ENCODE measurements around the gene SBK3.

SBK3 gene

GRCh38 chr19:55546822-55547614 lies 1.7 kb upstream of the SBK3 start:
- Histone ChIP-seq H3K9me3 (ENCODE audit: control insufficient read depth, insufficient read depth, low read depth, low read length) (no peaks in the 10 kb centered on the region), H3K36me3 (ENCODE audit: control insufficient read depth in 2 of 2, insufficient read depth in 1 of 2, low read length in 2 of 2) (no peaks in the 10 kb centered on the region), H3K27ac (ENCODE audit: extremely low read depth, low read depth, low read length) (no peak overlapping the region), H3K4me1 (ENCODE audit: control insufficient read depth, insufficient read depth, low read length) (peaks cover 9% of the 10 kb centered on the region), H3K4me3 (ENCODE audit: low read depth, low read length) (no peak overlapping the region)
- TF ChIP-seq ZNF394 (tag by site-specific recombination; IDR thresholded peaks at IDR 0.05; ENCODE audit: borderline replicate concordance) (0 out of 2 replicates have a peak, but pooled peaks have one; percentile 27), ZNF513 (tag by site-specific recombination; IDR thresholded peaks at IDR 0.05) (no peak), ZNF518A (tag by site-specific recombination; conservative IDR thresholded peaks at IDR 0.05; ENCODE audit: low read depth) (no peak)
- POLR2A ChIA-PET, result interaction anchor here (0.6 kb wide), 1 partner anchor 27 kb away, joined by 4 read pairs; no protein-coding TSS in a partner anchor
- CTCF ChIA-PET, result interaction anchor here (0.6 to 1.6 kb wide), 5 partner anchors 27 to 85 kb away, joined by 3 to 5 read pairs (median 3); no protein-coding TSS in a partner anchor

GRCh38 chr19:55546011-55546410 lies 668 bp upstream of the SBK3 start:
- ChIA-PET POLR2A (no interaction called here), CTCF (interaction anchor here (0.6 to 1.6 kb wide), 4 partner anchors 28 to 86 kb away, joined by 3 to 5 read pairs (median 4); no protein-coding TSS in a partner anchor)
- Histone ChIP-seq H3K4me3 (ENCODE audit: low read depth, low read length) (no peak overlapping the region), H3K9me3 (ENCODE audit: control insufficient read depth, insufficient read depth, low read depth, low read length) (no peaks in the 10 kb centered on the region), H3K27ac (ENCODE audit: extremely low read depth, low read depth, low read length) (no peak overlapping the region), H3K4me1 (ENCODE audit: control insufficient read depth, insufficient read depth, low read length) (peaks cover 9% of the 10 kb centered on the region), H3K36me3 (ENCODE audit: control insufficient read depth in 2 of 2, insufficient read depth in 1 of 2, low read length in 2 of 2) (no peaks in the 10 kb centered on the region)
- no peak for TF ChIP-seq YY2 (tag by site-specific recombination; IDR thresholded peaks at IDR 0.05)
- no peak for TF ChIP-seq ZNF449 (tag by site-specific recombination; IDR thresholded peaks at IDR 0.05)
- TF ChIP-seq ZFP69B (tag by site-specific recombination; IDR thresholded peaks at IDR 0.05), result no peak
- no peak for TF ChIP-seq ZNF248 (tag by site-specific recombination; IDR thresholded peaks at IDR 0.05)
- TF ChIP-seq ZNF837 (tag by site-specific recombination; IDR thresholded peaks at IDR 0.05), result no peak
- no peak for TF ChIP-seq MEIS1 (CRISPR knock-in tag; IDR thresholded peaks at IDR 0.05; ENCODE audit: borderline replicate concordance)
- no peak for TF ChIP-seq ZNF530 (tag by site-specific recombination; IDR thresholded peaks at IDR 0.05; ENCODE audit: low read depth)
- TF ChIP-seq ZNF24 (tag by site-specific recombination; IDR thresholded peaks at IDR 0.05), result no peak
